HG03432 (cell line): ENCODE data around the gene PATZ1.
"Not testable (repeated sequence)": the region's sequence is repeated elsewhere in the genome, so short reads cannot be mapped to it uniquely, and the experiment has no call there.

ENCODE experiments used
- ATAC-seq: cut with Tn5 transposase; IDR thresholded peaks from one replicate; pipeline ENCODE4 v1.9.1; 2021; ENCODE audit warnings: mild to moderate bottlenecking, moderate library complexity; ENCODE audit not compliant: unreplicated experiment

PATZ1 gene

DNA sequence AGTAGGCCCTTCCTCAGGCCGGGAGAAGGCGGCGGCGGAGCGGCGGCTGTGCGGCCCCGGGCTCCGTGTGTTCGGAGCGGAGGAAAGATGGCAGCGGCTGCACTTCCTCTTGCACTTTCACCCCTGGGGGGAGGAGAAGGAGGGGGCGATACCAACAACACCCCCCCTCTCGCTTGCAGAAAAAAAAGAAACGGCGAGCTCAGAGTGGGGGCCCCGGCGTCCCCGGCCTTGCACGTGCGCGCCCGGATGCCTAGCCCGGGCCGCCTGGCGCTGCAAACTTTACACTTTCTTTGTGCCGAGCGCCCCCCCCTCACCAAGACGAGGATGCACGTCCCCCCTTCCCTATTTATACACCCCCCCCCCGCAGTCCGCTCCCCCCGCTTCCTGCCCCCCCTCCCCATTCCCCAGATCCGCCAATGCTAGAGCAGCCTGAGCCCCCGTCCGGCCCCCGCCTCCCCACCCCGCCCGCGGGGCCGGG lies at the start of gene PATZ1:
PATZ1 (minus strand) TSS at position 92 of the 478 bp plus-strand sequence. CDS start 744 bp downstream, outside the sequence.
- ATAC-seq, result peak; percentile 39

DNA sequence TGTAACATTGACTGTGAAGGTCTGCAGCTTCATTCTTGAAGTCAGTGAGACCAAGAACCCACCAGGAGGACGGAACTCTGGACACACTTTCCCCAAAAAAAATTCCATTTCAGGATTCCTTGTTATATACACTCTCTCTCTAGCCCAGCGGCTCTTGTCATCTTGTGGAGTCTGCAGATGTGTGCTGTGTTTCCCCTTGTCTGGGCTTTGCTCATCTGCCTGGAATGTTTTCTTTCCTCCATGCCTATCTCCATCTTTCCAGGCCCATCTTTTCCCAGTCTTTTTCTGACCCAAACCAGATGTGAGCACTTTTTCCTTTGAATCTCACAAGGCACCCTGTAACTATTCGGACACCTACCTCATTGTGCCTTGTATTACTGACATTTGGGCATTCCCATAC lies 48.2 kb upstream of the PATZ1 start:
- ATAC-seq, result no peak

- ATAC-seq, result no peak
Measured at GRCh38 chr22:31393893-31394292, 47.7 kb upstream of the PATZ1 start.

- ATAC-seq, result not testable (repeated sequence)
Measured at GRCh38 chr22:31378651-31379050, 32.5 kb upstream of the PATZ1 start.

DNA sequence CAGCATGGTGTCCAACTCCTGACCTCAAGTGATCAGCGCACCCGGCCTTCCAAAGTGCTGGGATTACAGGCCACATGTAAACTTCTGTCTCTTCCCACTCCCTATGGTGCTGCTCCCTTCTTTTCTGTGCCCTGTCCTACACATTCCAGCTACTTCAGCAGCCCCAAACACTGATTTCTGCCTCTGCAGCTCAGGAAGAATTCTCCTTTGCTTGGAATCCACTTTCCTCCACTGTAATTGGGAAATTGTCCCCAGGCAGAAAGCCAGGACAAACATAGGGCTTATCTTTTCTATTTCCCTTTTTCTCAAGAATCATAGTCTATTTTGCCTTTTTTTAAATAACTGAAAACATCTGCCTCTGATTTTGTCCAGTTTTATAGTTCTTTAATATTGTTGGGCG lies 32.0 kb upstream of the PATZ1 start:
- no peak for ATAC-seq

DNA sequence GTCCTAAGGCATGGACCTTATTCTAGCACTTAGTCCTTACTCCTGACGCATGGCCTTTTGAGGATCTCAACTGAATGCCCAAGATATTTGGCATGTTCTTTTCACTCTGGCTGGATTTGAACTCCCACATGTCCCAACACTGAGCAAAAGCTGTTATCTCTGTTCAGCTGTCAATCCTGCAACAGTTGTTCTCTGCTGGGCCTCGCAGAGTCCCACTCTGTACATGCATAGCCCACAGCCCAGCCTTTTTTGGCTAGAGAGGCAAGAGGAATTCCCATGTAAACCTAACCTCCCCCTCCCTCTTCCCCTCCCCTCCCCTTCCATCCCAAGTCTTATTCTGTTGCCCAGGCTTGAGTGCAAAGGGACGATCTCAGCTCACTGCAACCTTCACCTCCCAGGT lies 31.5 kb upstream of the PATZ1 start:
- no peak for ATAC-seq

DNA sequence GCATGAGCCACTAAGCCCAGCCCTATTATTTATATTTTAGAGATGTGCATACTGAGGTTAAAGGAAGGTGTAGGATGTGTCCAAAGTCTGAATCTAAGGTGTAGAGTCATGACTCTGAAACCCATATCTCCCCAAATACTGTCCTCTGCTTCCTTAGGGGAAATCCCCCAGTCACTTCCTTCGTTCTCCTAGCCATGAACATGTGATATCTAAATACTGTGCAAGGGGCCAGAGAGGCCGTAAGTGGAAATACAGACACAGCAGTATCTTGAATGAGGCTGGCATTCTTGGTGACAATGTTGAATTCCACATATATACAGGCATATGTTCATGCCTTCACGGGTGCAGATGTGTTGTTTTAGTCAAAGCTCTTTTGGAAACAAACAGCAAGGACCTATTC lies 21.3 kb upstream of the PATZ1 start:
- ATAC-seq, result no peak

DNA sequence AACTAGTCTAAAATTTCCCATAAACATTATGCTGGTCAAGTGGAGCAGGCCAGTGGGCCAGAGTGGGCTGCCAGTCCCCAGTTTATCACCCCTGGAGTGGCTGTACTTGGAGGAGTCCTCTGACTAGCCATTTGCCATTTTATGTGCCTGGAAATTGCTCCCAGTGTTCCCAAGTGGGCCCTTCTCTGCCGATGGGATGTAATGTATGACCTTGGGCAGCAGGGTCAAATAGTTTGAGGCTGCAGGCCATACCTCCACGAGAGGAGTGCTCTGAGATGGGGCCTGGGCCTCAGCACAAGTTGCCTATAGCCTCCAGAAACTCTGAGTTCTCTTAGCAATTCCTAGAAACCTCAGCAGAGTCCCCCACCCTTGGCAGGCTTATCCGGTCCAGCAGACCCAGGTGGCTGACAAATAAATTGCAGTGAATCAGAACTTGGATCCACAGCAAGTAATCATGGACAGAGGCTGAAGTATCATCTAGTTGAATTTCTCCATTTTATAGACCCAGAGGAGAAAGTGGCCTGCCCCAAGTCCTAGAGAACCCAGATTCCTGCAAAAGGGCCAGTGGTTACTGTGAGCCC lies 17.8 kb upstream of the PATZ1 start:
- no peak for ATAC-seq

GRCh38 chr22:31361743-31362142 lies 15.6 kb upstream of the PATZ1 start:
- ATAC-seq, result no peak

GRCh38 chr22:31360029-31360428 lies 13.9 kb upstream of the PATZ1 start:
- ATAC-seq, result no peak

DNA sequence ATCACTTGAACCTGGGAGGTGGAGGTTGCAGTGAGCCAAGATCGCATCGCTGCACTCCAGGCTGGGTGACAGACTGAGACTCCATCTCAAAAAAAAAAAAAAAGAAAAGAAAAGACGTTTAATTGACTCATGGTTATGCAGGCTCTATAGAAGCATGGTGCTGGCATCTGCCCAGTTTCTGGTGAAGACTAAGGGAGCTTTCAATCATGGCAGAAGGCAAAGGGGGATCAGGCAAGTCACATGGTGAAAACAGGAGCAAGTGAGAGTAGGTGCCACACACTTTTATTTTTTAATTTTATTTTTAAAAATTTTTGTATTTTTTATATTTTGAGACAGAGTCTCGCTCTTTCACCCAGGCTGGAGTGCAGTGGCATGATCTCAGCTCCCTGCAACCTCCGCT lies 8.4 kb upstream of the PATZ1 start:
- ATAC-seq, result no peak

DNA sequence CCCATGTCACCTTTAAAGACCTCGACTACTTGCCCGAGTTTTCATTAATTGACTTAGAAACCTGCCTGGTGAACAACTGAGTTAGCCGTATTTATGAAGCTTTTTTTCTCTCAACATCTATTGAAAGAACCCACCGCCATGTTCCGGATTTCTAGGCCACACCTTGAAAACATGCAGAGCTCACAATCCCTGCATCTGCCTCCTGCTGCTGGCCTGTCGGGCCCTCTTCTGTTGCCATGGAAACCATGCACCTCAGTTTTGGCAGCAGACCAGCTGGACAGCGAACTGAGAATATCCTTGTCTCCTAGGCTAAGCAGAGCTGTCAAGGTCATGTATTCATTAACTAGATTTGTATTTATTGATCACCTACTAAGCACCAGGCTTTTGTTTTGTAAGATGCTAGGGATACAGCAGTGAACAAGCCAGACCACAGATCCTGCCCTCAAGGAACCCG lies 4.3 kb upstream of the PATZ1 start:
- ATAC-seq, result no peak

GRCh38 chr22:31349960-31350359 lies 3.8 kb upstream of the PATZ1 start:
- ATAC-seq, result no peak

- ATAC-seq, result no peak
Measured at GRCh38 chr22:31348766-31349165, 2.6 kb upstream of the PATZ1 start.

GRCh38 chr22:31348009-31348337 lies 1.8 kb upstream of the PATZ1 start:
- not testable (repeated sequence) for ATAC-seq

- ATAC-seq, result peak; percentile 27
Measured at GRCh38 chr22:31347251-31348008, 1.3 kb upstream of the PATZ1 start.

DNA sequence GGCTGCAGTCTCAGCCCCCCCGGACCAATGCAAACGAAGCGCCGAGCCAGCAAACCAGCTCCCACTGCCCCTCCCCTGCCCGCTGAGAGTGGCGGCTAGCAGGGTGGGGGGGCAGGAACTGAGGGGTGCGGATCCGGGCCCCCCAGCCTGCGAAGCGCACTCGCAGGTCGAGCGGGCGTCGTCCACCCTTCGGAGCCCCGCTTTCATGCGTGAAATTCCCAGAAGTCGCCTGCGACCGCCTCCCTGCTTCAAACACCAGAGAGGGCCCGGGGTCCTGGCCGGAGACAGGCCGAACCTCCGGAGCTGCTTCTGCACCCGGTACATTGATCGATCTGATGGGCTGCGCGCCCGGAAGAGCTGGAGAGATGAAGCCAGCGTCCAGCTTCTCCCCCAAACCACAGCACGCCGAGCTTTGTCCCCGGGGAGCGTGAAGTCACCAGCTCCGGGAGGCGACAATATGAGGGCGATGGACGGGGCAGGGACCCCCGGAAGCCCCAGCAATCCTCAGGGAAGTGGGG lies 646 bp upstream of the PATZ1 start:
- ATAC-seq, result peak; percentile 17

GRCh38 chr22:31345331-31346254 lies 553 bp downstream of the PATZ1 start:
- peak; percentile 46 for ATAC-seq

GRCh38 chr22:31344578-31345330 lies 1.4 kb downstream of the PATZ1 start:
- ATAC-seq, result no peak

DNA sequence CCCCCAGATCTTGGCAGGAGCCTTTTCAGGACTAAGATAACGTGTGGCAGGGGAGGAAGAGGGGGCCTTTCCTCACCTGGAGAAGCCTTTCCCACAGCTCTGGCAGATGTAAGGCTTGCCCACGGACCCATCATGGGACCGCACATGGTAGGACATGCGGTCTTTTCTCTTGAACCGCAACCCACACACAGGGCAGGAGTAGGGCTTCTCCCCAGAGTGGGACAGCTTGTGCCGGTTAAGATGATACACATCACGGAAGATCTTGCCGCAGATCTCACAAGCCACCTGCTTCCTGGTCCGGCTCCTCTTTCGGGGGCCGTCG lies 1.9 kb downstream of the PATZ1 start:
- no peak for ATAC-seq
